DLD1 (cell line): ENCODE data around the gene RUSF1.
"Not testable (repeated sequence)": the region's sequence is repeated elsewhere in the genome, so short reads cannot be mapped to it uniquely, and the experiment has no call there.

ENCODE experiments used
- in situ Hi-C: cut with HindIII; loops from 2 replicates; pipeline ENCODE4 v1.10.0; 2017; ENCODE audit warnings: low sequenced_read_pairs

RUSF1 gene

GRCh38 chr16:31517800-31518402, 9.7 kb upstream of the RUSF1 start:
- in situ Hi-C loops: no loop called here

- in situ Hi-C loops: no loop called here
Observed at GRCh38 chr16:31513884-31514283, 5.7 kb upstream of the RUSF1 start.

- in situ Hi-C loops: no loop called here
Observed at GRCh38 chr16:31513126-31513525, 4.9 kb upstream of the RUSF1 start.

- in situ Hi-C loops: no loop called here
Observed at GRCh38 chr16:31508706-31509195, 560 bp upstream of the RUSF1 start.

GRCh38 chr16:31507617-31507928, 618 bp downstream of the RUSF1 start:
- in situ Hi-C loops: no loop called here

- in situ Hi-C loops: no loop called here
Observed at GRCh38 chr16:31505483-31505882, 2.7 kb downstream of the RUSF1 start.

GRCh38 chr16:31504159-31504558, 4.0 kb downstream of the RUSF1 start:
- in situ Hi-C loops: no loop called here

- in situ Hi-C loops: not testable (repeated sequence)
Observed at GRCh38 chr16:31503555-31503954, 4.6 kb downstream of the RUSF1 start.

GRCh38 chr16:31502981-31503380, 5.2 kb downstream of the RUSF1 start:
- in situ Hi-C loops: no loop called here

GRCh38 chr16:31501966-31502348, 6.2 kb downstream of the RUSF1 start:
- in situ Hi-C loops: no loop called here

GRCh38 chr16:31501226-31501965, 6.8 kb downstream of the RUSF1 start:
- in situ Hi-C loops: no loop called here

- in situ Hi-C loops: no loop called here
Observed at GRCh38 chr16:31499928-31500327, 8.3 kb downstream of the RUSF1 start.

- in situ Hi-C loops: no loop called here
Observed at GRCh38 chr16:31498493-31498892, 9.7 kb downstream of the RUSF1 start.

GRCh38 chr16:31496670-31497069, 11.5 kb downstream of the RUSF1 start:
- in situ Hi-C loops: no loop called here

- in situ Hi-C loops: no loop called here
Observed at GRCh38 chr16:31493506-31494125, 14.6 kb downstream of the RUSF1 start.

- in situ Hi-C loops: no loop called here
Observed at GRCh38 chr16:31491778-31492418, 16.3 kb downstream of the RUSF1 start.

- in situ Hi-C loops: no loop called here
Observed at GRCh38 chr16:31489616-31490584, 18.3 kb downstream of the RUSF1 start.

GRCh38 chr16:31489298-31489564, 19.0 kb downstream of the RUSF1 start:
- in situ Hi-C loops: no loop called here

GRCh38 chr16:31488468-31489297, 19.5 kb downstream of the RUSF1 start:
- in situ Hi-C loops: no loop called here
